RWPE1 (cell line): Measurements from ENCODE around the gene PRMT1.
A peak's percentile ranks its signal among the peaks of the same experiment; 100 is the strongest.
"Not testable (repeated sequence)": the region's sequence is repeated elsewhere in the genome, so short reads cannot be mapped to it uniquely, and the experiment has no call there.

Experiments
- CTCF ChIA-PET: fragments of 350-600 bp; sonication (Branson Sonifier 250); formaldehyde crosslinking; extraction: SDS; loops from one replicate; lab custom pipeline; 2021; lab: Yijun Ruan, JAX
- POLR2A ChIA-PET: fragments of 400-600 bp; formaldehyde crosslinking; extraction: SDS; loops from one replicate; lab custom pipeline; 2020; ENCODE audit warnings: antibody characterized with exemption; ENCODE audit not compliant: low non-redundant PET; lab: Yijun Ruan, JAX
- DNase-seq: peaks from one replicate; pipeline ENCODE4 v3.0.0; 2012; ENCODE audit warnings: low spot score
- H3K27ac ChIP-seq: fragments of 450-650 bp; 2 replicates; pipeline ENCODE4 v1.5.1; 2017
- CTCF ChIP-seq: fragments of 450-650 bp; conservative IDR thresholded peaks from 2 replicates; pipeline ENCODE4 v1.5.1; 2017; ENCODE audit warnings: low read depth, mild to moderate bottlenecking

PRMT1 gene

GRCh38 chr19:49677231-49677900 is at the start of gene PRMT1:
PRMT1 (plus strand) TSS chr19:49677271; CDS start chr19:49677281, 10 bp downstream.
- TF ChIP-seq CTCF = no peak
- peak within 1 kb of the TSS; percentile 88 for H3K27ac ChIP-seq
- ChIA-PET CTCF (interaction anchor here (0.6 kb wide), 1 partner anchor 169 kb away, joined by 3 read pairs; no protein-coding TSS in a partner anchor), POLR2A (interaction anchor here (1.8 kb wide), 1 partner anchor 36 kb away, joined by 4 read pairs; the partner anchor contains the start of gene SCAF1)
- DNase-seq = no peak

GRCh38 chr19:49629659-49630058 is 47.4 kb upstream of the PRMT1 start:
- ChIA-PET CTCF (interaction anchor here (0.7 kb wide), 1 partner anchor 12 kb away, joined by 3 read pairs; no protein-coding TSS in a partner anchor), POLR2A (no interaction called here)
- no peak for DNase-seq
- TF ChIP-seq CTCF = no peak
- H3K27ac ChIP-seq = 0 out of 2 replicates have a peak overlapping the region, but pooled peaks have one; percentile 39

- ChIA-PET CTCF (no interaction called here), POLR2A (interaction anchor here (0.6 kb wide), 1 partner anchor 24 kb away, joined by 7 read pairs; no protein-coding TSS in a partner anchor)
- DNase-seq = no peak
- no peak for TF ChIP-seq CTCF
- peak overlapping the region; percentile 39 for H3K27ac ChIP-seq
Measured at GRCh38 chr19:49631014-49631588, 46.0 kb upstream of the PRMT1 start.

- ChIA-PET POLR2A (no interaction called here), CTCF (no interaction called here)
- TF ChIP-seq CTCF = no peak
- DNase-seq = no peak
- H3K27ac ChIP-seq = peak overlapping the region; percentile 100; the same call in 1 of the 2 replicates
Measured at GRCh38 chr19:49631610-49632192, 45.4 kb upstream of the PRMT1 start.

- no peak for TF ChIP-seq CTCF
- peak overlapping the region; percentile 100; the same call in 1 of the 2 replicates for H3K27ac ChIP-seq
- no peak for DNase-seq
- ChIA-PET CTCF (no interaction called here), POLR2A (no interaction called here)
Measured at GRCh38 chr19:49632576-49632975, 44.5 kb upstream of the PRMT1 start.

- CTCF ChIA-PET, POLR2A ChIA-PET, DNase-seq: not testable (repeated sequence)
- H3K27ac ChIP-seq = peak overlapping the region; percentile 100
Measured at GRCh38 chr19:49633273-49633672, 43.8 kb upstream of the PRMT1 start.
